K562 (cell line): Measurements from ENCODE around the gene PRR35. TPM values are rescaled to one million over a fixed set of nuclear protein-coding genes. Genes with fewer than 3 reads are reported as not detected.

Experiments
- ATAC-seq: fragments of 200-7000 bp; cut with Tn5 transposase; 3 replicates; pipeline ENCODE4 v1.9.1; 2020; ENCODE audit warnings: moderate library complexity
- BruUV-seq: library from RNA; stranded (reverse); fragments of 400-500 nt; replicated peaks from 2 replicates; lab custom pipeline; 2021; lab: Mats Ljungman, UMichigan
- CTCF ChIA-PET: fragments of 300-600 bp; formaldehyde crosslinking; extraction: SDS; loops from one replicate; lab custom pipeline; 2021; ENCODE audit warnings: low intra/inter-chr PET ratio; lab: Yijun Ruan, JAX
- POLR2A ChIA-PET: fragments of 300-600, 350-650 bp; sonication (Branson Sonifier 250); formaldehyde crosslinking; extraction: SDS; loops from one replicate; lab custom pipeline; 2021; ENCODE audit warnings: antibody characterized with exemption, inconsistent platforms; lab: Yijun Ruan, JAX
- DNase-seq, 4 experiments: peaks; one replicate each; pipeline versions ENCODE4 v3.0.0 to v3.0.0-alpha.2; 2011 to 2018; ENCODE audit warnings: low spot score in 3 of 4, mixed read lengths in 3 of 4; ENCODE audit errors: extremely low read depth in 1 of 4
- FAIRE-seq: peaks from 2 replicates; lab custom pipeline; 2011; peaks lifted over from hg19 to GRCh38; lab: Jason Lieb, UNC
- H2AFZ ChIP-seq: 2 replicates; pipeline ENCODE4 v1.6.0; 2011; ENCODE audit warnings: low read depth, low read length, control low read depth, inconsistent platforms
- H3K27ac ChIP-seq: fragments of 200-600 bp; 3 replicates; pipeline ENCODE4 v1.8.0; 2011; ENCODE audit warnings: low read depth, mild to moderate bottlenecking, control low read depth, inconsistent platforms, low read length, moderate library complexity, mixed read lengths; ENCODE audit errors: extremely low read depth
- H3K27me3 ChIP-seq, 2 experiments: fragments of 300-600 bp in 1 of 2; 2 replicates in 1 of 2; 3 replicates in 1 of 2; pipeline versions ENCODE4 v1.6.0 to v1.8.0; 2011; ENCODE audit warnings: inconsistent platforms in 2 of 2, low read length in 2 of 2, mild to moderate bottlenecking in 1 of 2, mixed read lengths in 1 of 2, moderate library complexity in 1 of 2; ENCODE audit not compliant: control insufficient read depth in 2 of 2, insufficient read depth in 2 of 2
- H3K36me3 ChIP-seq: fragments of 300-600 bp; 3 replicates; pipeline ENCODE4 v1.8.0; 2011; ENCODE audit warnings: mild to moderate bottlenecking, low read length, inconsistent platforms; ENCODE audit not compliant: control insufficient read depth, insufficient read depth
- H3K4me1 ChIP-seq, 2 experiments: fragments of 200-600 bp in 1 of 2; replicated peaks in 1 of 2; 2 replicates in 1 of 2; 3 replicates in 1 of 2; pipeline versions ENCODE4 v1.5.1 to v1.8.0; 2011; ENCODE audit warnings: inconsistent platforms in 2 of 2, low read length in 2 of 2, mild to moderate bottlenecking in 1 of 2, mixed read lengths in 1 of 2, moderate library complexity in 1 of 2; ENCODE audit not compliant: control insufficient read depth in 2 of 2, insufficient read depth in 2 of 2
- H3K4me2 ChIP-seq: 2 replicates; pipeline ENCODE4 v1.6.1; 2011; ENCODE audit warnings: low read length, control low read depth, inconsistent platforms, mixed read lengths; ENCODE audit not compliant: insufficient read depth
- H3K4me3 ChIP-seq: fragments of 200-600 bp; sonication (generic), shearing (Covaris generic); 2 replicates; pipeline ENCODE4 v1.5.1; 2016; ENCODE audit warnings: control low read depth, inconsistent platforms
- H3K79me2 ChIP-seq: fragments of 200-600 bp; 3 replicates; pipeline ENCODE4 v1.8.0; 2011; ENCODE audit warnings: low read length, inconsistent platforms; ENCODE audit not compliant: control insufficient read depth, insufficient read depth
- H3K9ac ChIP-seq, 2 experiments: 2 replicates each; pipeline versions ENCODE4 v1.6.0 to v1.6.1; 2011; ENCODE audit warnings: low read depth in 2 of 2, low read length in 2 of 2, control low read depth in 1 of 2, inconsistent platforms in 1 of 2, mild to moderate bottlenecking in 1 of 2, mixed read lengths in 1 of 2; ENCODE audit not compliant: insufficient read depth in 1 of 2
- H3K9me1 ChIP-seq: one replicate; pipeline ENCODE4 v1.6.0; 2011; ENCODE audit warnings: inconsistent platforms, mild to moderate bottlenecking, low read length, moderate library complexity; ENCODE audit not compliant: control insufficient read depth, insufficient read depth
- H3K9me3 ChIP-seq: replicated peaks from 2 replicates; pipeline ENCODE4 v1.5.1; 2011; ENCODE audit warnings: low read depth, low read length, inconsistent platforms; ENCODE audit not compliant: control insufficient read depth, insufficient read depth
- H4K20me1 ChIP-seq: replicated peaks from 2 replicates; pipeline ENCODE4 v1.6.1; 2011; ENCODE audit warnings: low read length, inconsistent platforms, mixed read lengths; ENCODE audit not compliant: control insufficient read depth, insufficient read depth
- CHD1 ChIP-seq: fragments of 200-600 bp; sonication (generic); IDR thresholded peaks from one replicate; pipeline ENCODE4 v1.6.1; 2012; ENCODE audit warnings: mild to moderate bottlenecking, moderate library complexity, low read length, inconsistent platforms
- COPS2 ChIP-seq: fragments of 450-650 bp; conservative IDR thresholded peaks from 2 replicates; pipeline ENCODE4 v1.6.1; 2016; ENCODE audit warnings: mild to moderate bottlenecking, moderate library complexity
- ELF2 ChIP-seq: fragments of 250-450 bp; sonication (Bioruptor Pico); IDR thresholded peaks from 2 replicates; pipeline ENCODE4 v1.5.0; 2021; ENCODE audit warnings: mild to moderate bottlenecking
- HMG20A ChIP-seq: fragments of 450-650 bp; formaldehyde crosslinking; conservative IDR thresholded peaks from 2 replicates; pipeline ENCODE4 v1.4.0; 2020; ENCODE audit warnings: mild to moderate bottlenecking, mixed read lengths
- ILK ChIP-seq: fragments of 450-650 bp; IDR thresholded peaks from 2 replicates; pipeline ENCODE4 v1.6.1; 2016; ENCODE audit warnings: missing genetic modification characterization, low read depth, mild to moderate bottlenecking, missing compliant biosample characterization, moderate library complexity, borderline replicate concordance
- SIX5 ChIP-seq, 2 experiments: IDR thresholded peaks; 2 replicates each; pipeline ENCODE4 v1.6.1; 2011; ENCODE audit warnings: low read length in 2 of 2, borderline replicate concordance in 1 of 2, low read depth in 1 of 2, mild to moderate bottlenecking in 1 of 2, moderate library complexity in 1 of 2; ENCODE audit not compliant: insufficient read depth in 1 of 2
- SREBF1 ChIP-seq: fragments of 150-350 bp; IDR thresholded peaks from 2 replicates; pipeline ENCODE4 v1.6.1; 2014; ENCODE audit warnings: antibody characterized with exemption, low read depth, low read length, borderline replicate concordance
- THRAP3 ChIP-seq: fragments of 450-650 bp; IDR thresholded peaks from 2 replicates; pipeline ENCODE4 v1.6.1; 2016; ENCODE audit warnings: mild to moderate bottlenecking, inconsistent platforms, borderline replicate concordance
- ZNF699 ChIP-seq: fragments of 250-450 bp; sonication (Bioruptor Pico); IDR thresholded peaks from 2 replicates; pipeline ENCODE4 v1.8.0; 2021; ENCODE audit warnings: mild to moderate bottlenecking, moderate library complexity; ENCODE audit not compliant: insufficient replicate concordance
- WGBS: fragments of 100-300 bp; shearing (Covaris generic); methylation state at CpG from one replicate; pipeline ENCODE4 v1.1.6; 2016; ENCODE audit warnings: low coverage, mixed read lengths; ENCODE audit not compliant: insufficient coverage; ENCODE audit errors: missing lambda C conversion rate; 5-methylcytosine and 5-hydroxymethylcytosine counted together
- in situ Hi-C: fragments of 300-500 bp; cut with MboI; formaldehyde crosslinking; loops from 4 replicates; pipeline ENCODE4 v1.15.0; 2018; ENCODE audit warnings: inconsistent platforms, mixed read lengths
- intact Hi-C: fragments of 100-400 bp; cut with micrococcal nuclease; formaldehyde crosslinking; loops from 2 replicates; pipeline ENCODE4 v1.14.2; 2022
- polyA plus RNA-seq, 8 experiments: library from polyadenylated mRNA; depleted of rRNA in 4 of 8; stranded (reverse) in 5 of 8; unstranded in 3 of 8; fragments of >200 nt; fragmentation: Nextera tagmentation in 2 of 8; fragmentation: Illumina TruSeq in 1 of 8; extraction: Ambion mirVana in 2 of 8; extraction: Trizol in 1 of 8; gene quantifications; 2 replicates each; pipeline versions ENCODE4 v1.2.1 to v1.2.3, GENCODE V29; 2011 to 2014; ENCODE audit warnings: inconsistent platforms in 1 of 8, missing spikeins in 1 of 8
- total RNA-seq, 7 experiments: library from RNA; depleted of rRNA in 6 of 7; stranded (reverse); fragments of >200 nt in 6 of 7; fragmentation: Illumina TruSeq in 2 of 7; extraction: Trizol in 2 of 7; gene quantifications; 2 replicates each; pipeline versions ENCODE4 v1.2.1 to v1.2.3, GENCODE V29; 2011 to 2021; ENCODE audit warnings: low replicate concordance in 1 of 7
- TF ChIP-seq, protein P1 (sequence below): fragments of 200-800 bp; sonication (Bioruptor generic); IDR thresholded peaks from 2 replicates; pipeline ENCODE4 v1.6.1; 2017; ENCODE audit warnings: missing genetic modification characterization, missing compliant biosample characterization
- TF ChIP-seq, protein P2 (sequence below), 2 experiments: IDR thresholded peaks in 1 of 2; conservative IDR thresholded peaks in 1 of 2; 2 replicates each; pipeline ENCODE4 v1.6.1; 2016; ENCODE audit warnings: low read depth in 2 of 2, mild to moderate bottlenecking in 1 of 2, missing compliant biosample characterization in 1 of 2, missing genetic modification characterization in 1 of 2, moderate library complexity in 1 of 2

PRR35 gene
- total and polyA plus RNA-seq, 9 of the 15 experiments (the other 6 are each of a cell fraction or from before 2014, with no cell fraction given) = 0.17 to 0.45 (median 0.21) TPM; not detected in 5

DNA sequence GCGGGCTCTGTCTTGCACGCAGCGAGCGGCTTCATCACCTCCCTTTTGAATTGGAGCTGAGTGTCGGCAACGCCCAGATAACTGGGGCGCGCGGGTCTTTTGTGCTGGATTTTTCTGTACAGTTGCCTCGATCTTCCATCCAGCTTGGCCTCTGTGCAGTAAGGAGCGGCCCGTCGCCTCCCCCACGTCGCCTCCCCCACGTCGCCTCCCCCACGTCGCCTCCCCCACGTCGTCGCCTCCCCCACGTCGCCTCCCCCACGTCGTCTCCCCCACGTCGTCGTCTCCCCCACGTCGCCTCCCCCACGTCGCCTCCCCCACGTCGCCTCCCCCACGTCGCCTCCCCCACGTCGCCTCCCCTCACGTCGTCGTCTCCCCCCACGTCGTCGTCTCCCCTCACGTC, 15.7 kb upstream of the PRR35 start (continued):
- TF ChIP-seq, protein P1, sequence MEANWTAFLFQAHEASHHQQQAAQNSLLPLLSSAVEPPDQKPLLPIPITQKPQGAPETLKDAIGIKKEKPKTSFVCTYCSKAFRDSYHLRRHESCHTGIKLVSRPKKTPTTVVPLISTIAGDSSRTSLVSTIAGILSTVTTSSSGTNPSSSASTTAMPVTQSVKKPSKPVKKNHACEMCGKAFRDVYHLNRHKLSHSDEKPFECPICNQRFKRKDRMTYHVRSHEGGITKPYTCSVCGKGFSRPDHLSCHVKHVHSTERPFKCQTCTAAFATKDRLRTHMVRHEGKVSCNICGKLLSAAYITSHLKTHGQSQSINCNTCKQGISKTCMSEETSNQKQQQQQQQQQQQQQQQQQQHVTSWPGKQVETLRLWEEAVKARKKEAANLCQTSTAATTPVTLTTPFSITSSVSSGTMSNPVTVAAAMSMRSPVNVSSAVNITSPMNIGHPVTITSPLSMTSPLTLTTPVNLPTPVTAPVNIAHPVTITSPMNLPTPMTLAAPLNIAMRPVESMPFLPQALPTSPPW (CRISPR knock-in tag) = peak; percentile 59

DNA sequence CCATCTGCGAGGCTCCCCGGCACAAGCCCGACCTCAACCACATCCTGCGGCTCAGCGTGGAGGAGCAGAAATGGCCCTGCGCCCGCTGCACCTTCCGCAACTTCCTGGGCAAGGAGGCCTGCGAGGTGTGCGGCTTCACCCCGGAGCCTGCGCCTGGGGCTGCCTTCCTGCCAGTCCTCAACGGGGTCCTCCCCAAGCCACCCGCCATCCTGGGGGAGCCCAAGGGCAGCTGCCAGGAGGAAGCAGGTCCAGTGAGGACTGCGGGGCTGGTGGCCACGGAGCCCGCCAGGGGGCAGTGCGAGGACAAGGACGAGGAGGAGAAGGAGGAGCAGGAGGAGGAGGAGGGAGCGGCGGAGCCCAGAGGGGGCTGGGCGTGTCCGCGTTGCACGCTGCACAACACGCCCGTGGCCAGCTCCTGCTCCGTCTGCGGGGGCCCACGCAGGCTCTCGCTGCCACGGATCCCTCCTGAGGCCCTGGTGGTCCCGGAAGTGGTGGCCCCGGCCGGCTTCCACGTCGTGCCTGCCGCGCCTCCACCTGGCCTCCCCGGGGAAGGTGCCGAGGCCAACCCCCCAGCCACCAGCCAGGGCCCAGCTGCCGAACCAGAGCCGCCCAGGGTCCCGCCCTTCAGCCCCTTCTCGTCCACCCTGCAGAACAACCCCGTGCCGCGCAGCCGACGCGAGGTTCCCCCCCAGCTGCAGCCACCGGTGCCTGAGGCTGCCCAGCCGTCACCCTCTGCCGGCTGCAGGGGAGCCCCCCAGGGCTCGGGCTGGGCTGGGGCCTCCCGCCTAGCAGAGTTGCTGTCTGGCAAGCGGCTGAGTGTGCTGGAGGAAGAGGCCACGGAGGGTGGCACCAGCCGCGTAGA, 13.1 kb upstream of the PRR35 start:
- Histone ChIP-seq H3K27me3 (no peaks in the 10 kb centered on the region), H3K79me2 (peaks cover 58% of the 10 kb centered on the region), H3K9ac (0 out of 4 replicates have a peak overlapping the region, but pooled peaks of 1 of the 2 experiments have one; percentile 61), H3K36me3 (peaks cover 72% of the 10 kb centered on the region; the same call in 1 of the 3 replicates), H3K4me3 (no peak overlapping the region), H3K4me1 (peaks cover 0 to 60% of the 10 kb centered on the region in 2 experiments; a peak in 3 of 5 replicates), H4K20me1 (0 out of 2 replicates have a peak, but pooled peaks cover 7% of the 10 kb centered on the region), H2AFZ (no peak overlapping the region), H3K9me1 (no peaks in the 10 kb centered on the region), H3K4me2 (no peak overlapping the region), H3K9me3 (no peaks in the 10 kb centered on the region), H3K27ac (no peak overlapping the region)
- POLR2A ChIA-PET = interaction anchor here (1.0 kb wide), 1 partner anchor 30 kb away, joined by 3 read pairs; no protein-coding TSS in a partner anchor
- BruUV-seq = TSS peak; percentile 23
- WGBS = 82% methylated on average over 11 of the region's 60 CpGs
- CTCF ChIA-PET = no interaction called here
- FAIRE-seq (peak; percentile 66), ATAC-seq (peak; percentile 93), DNase-seq (peak; percentile 46 to 63 (median 57))
- intact Hi-C loops = no loop called here
- in situ Hi-C loops = no loop called here
- TF ChIP-seq SREBF1 (no peak), HMG20A (no peak), ELF2 (CRISPR knock-in tag) (no peak), ZNF699 (CRISPR knock-in tag) (no peak), CHD1 (no peak), SIX5 (IDR thresholded peaks at IDR 0.05; ENCODE audit: borderline replicate concordance in 1 of 2, insufficient read depth in 1 of 2, low read depth in 1 of 2, low read length in 2 of 2) (no peak), ILK (no peak), COPS2 (no peak), THRAP3 (no peak)
- TF ChIP-seq, protein P2, sequence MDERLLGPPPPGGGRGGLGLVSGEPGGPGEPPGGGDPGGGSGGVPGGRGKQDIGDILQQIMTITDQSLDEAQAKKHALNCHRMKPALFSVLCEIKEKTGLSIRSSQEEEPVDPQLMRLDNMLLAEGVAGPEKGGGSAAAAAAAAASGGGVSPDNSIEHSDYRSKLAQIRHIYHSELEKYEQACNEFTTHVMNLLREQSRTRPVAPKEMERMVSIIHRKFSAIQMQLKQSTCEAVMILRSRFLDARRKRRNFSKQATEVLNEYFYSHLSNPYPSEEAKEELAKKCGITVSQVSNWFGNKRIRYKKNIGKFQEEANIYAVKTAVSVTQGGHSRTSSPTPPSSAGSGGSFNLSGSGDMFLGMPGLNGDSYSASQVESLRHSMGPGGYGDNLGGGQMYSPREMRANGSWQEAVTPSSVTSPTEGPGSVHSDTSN (CRISPR knock-in tag; IDR thresholded peaks at IDR 0.05; ENCODE audit: low read depth) = no peak
- TF ChIP-seq, protein P2 (tag; conservative IDR thresholded peaks at IDR 0.05; ENCODE audit: low read depth) = no peak
